Measurements from ENCODE around the gene CORO2B. TPM values are rescaled to one million over a fixed set of nuclear protein-coding genes. Genes with fewer than 3 reads are reported as not detected.

Gene CORO2B
- total and polyA plus RNA-seq, 11 donors: 3.0 to 9.1 (median 5.0) TPM

DNA sequence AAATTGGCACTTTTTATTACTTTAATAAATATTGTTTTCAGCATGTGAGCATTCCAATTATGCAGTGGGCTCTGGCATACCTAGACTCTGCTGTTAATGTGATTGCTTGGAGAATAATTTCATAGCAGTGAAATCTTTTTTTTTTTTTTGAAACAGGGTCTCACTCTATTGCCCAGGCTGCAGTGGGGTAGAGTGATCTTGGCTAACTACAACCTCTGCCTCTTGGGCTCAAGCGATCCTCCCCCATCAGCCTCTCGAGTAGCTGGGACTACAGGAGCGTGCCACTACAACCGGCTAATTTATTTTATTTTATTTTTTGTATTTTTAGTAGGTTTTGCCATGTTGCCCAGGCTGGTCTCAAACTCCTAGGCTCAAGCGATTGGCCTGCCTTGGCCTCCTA, 14.6 kb upstream of the CORO2B start:
- Histone ChIP-seq H3K9me3 (no peaks in the 10 kb centered on the region), H3K4me1 (peaks cover 0 to 21% (median 6%) of the 10 kb centered on the region in 12 donors), H3K36me3 (no peaks in the 10 kb centered on the region), H3K27me3 (peaks cover 0 to 4% (median 0%) of the 10 kb centered on the region in 9 donors), H3K4me3 (no peak overlapping the region), H3K27ac (no peak overlapping the region)
- TF ChIP-seq POLR2A (IDR thresholded peaks at IDR 0.05): no peak
- TF ChIP-seq, protein P1, sequence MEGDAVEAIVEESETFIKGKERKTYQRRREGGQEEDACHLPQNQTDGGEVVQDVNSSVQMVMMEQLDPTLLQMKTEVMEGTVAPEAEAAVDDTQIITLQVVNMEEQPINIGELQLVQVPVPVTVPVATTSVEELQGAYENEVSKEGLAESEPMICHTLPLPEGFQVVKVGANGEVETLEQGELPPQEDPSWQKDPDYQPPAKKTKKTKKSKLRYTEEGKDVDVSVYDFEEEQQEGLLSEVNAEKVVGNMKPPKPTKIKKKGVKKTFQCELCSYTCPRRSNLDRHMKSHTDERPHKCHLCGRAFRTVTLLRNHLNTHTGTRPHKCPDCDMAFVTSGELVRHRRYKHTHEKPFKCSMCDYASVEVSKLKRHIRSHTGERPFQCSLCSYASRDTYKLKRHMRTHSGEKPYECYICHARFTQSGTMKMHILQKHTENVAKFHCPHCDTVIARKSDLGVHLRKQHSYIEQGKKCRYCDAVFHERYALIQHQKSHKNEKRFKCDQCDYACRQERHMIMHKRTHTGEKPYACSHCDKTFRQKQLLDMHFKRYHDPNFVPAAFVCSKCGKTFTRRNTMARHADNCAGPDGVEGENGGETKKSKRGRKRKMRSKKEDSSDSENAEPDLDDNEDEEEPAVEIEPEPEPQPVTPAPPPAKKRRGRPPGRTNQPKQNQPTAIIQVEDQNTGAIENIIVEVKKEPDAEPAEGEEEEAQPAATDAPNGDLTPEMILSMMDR (IDR thresholded peaks at IDR 0.05): no peak
- ATAC-seq (no peak), DNase-seq (no peak)
- WGBS, 4 donors: 96 to 97% (median 97%) methylated on average over 5 of the region's 5 CpGs
- intact Hi-C loops (cut with DNase I): no loop called here

DNA sequence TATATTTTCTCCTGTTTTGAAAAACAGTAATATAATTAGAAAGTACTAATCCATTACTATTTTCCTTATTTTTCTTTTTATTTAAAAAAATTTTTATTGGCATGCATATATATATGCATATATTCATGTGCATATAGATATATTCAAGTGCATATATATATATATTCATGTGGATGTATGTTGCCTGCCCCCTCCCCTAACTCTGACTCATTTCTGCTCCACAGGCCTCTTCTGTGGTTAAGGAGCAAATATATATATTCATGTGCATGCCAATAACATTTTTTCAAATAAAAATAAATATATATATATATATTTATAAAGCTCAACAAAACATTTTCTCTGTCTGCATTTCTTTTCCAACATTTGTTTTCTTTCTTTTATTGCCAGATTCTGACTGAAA, 13.6 kb upstream of the CORO2B start:
- Histone ChIP-seq H3K4me1 (peaks cover 0 to 13% (median 0%) of the 10 kb centered on the region in 12 donors), H3K27ac (no peak overlapping the region), H3K9me3 (no peaks in the 10 kb centered on the region), H3K4me3 (no peak overlapping the region), H3K27me3 (peaks cover 0 to 4% (median 0%) of the 10 kb centered on the region in 9 donors), H3K36me3 (no peaks in the 10 kb centered on the region)
- intact Hi-C loops (cut with DNase I): loop anchor here in 1 of 10 donors (5.0 kb wide), 1 partner anchor 77 kb away; no protein-coding TSS in a partner anchor
- ATAC-seq (no peak), DNase-seq (no peak)
- TF ChIP-seq POLR2A (IDR thresholded peaks at IDR 0.05): no peak
- TF ChIP-seq, protein P1 (IDR thresholded peaks at IDR 0.05): no peak

DNA sequence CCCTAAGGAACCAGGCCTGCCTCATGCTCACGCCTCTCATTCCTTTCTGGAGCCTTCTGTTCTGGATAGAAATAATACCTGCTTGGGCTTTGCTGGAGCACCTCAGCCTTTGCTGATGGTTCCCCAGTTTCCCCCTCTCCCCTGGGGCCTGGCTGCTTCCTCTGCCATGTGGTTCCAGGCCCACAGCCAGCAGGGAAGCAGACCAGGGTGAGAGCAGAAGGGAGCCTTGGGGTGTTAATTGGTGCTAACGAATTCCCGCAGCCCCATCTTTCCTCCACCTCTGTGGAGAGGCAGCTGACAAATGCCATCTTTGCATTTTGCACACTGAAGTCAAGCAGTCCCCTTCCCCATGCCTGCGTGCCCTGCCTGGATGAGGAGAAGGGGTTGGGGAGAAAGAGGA, 13.1 kb upstream of the CORO2B start:
- Histone ChIP-seq H3K4me3 (no peak overlapping the region), H3K36me3 (no peaks in the 10 kb centered on the region), H3K27me3 (peaks cover 0 to 4% (median 0%) of the 10 kb centered on the region in 9 donors), H3K4me1 (peaks cover 0 to 13% (median 0%) of the 10 kb centered on the region in 12 donors), H3K9me3 (no peaks in the 10 kb centered on the region), H3K27ac (no peak overlapping the region)
- intact Hi-C loops (cut with DNase I): loop anchor here in 1 of 10 donors (5.0 kb wide), 1 partner anchor 77 kb away; no protein-coding TSS in a partner anchor
- TF ChIP-seq, protein P1 (IDR thresholded peaks at IDR 0.05): no peak
- TF ChIP-seq POLR2A (IDR thresholded peaks at IDR 0.05): no peak
- 78 to 84% (median 82%) methylated on average over 4 of the region's 4 CpGs for WGBS, 4 donors
- no peak for ATAC-seq
- DNase-seq: no peak

DNA sequence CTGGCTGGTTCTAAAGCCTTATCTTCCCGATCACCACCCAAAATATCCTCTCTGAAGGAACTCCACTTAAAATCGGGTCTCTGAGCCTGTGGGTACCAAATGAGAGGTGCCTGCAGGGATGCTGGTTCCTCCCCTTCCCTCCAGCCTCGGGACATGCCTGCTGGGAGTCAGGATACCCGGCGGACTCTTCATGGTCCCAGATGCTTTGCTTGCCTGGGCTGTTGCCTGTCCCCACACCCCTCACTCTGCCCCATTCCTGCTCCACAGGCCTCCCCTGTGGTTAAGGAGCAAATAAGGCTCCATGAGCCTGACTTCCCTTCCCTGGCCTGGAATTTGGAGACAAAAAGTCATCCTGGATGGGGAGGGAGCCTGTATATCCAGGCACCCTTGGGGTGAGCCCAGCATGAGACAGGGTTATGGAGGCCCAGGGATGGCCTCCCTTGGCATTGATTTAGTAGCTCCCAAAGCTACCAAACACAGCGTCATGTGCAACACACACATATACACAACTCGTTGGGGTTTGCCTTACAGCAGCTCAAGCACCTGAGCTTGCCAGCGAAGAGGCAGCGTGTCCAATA, 12.3 kb upstream of the CORO2B start:
- no peaks in the 10 kb centered on the region for H3K9me3 ChIP-seq
- H3K4me1 ChIP-seq: peaks cover 0 to 13% (median 0%) of the 10 kb centered on the region in 12 donors
- 52 to 76% (median 65%) methylated on average over 6 to 9 of the region's 9 CpGs for WGBS, 4 donors
- H3K27ac ChIP-seq: no peak overlapping the region
- ATAC-seq: no peak
- H3K27me3 ChIP-seq: no peaks in the 10 kb centered on the region
- TF ChIP-seq, protein P1 (IDR thresholded peaks at IDR 0.05): no peak
- no peak for TF ChIP-seq POLR2A (IDR thresholded peaks at IDR 0.05)
- H3K4me3 ChIP-seq: no peak overlapping the region
- H3K36me3 ChIP-seq: no peaks in the 10 kb centered on the region
- no peak for DNase-seq
- intact Hi-C loops (cut with DNase I): loop anchor here in 1 of 10 donors (5.0 kb wide), 1 partner anchor 76 kb away; no protein-coding TSS in a partner anchor
